Inferior parietal cortex (tissue), 1 donor: ENCODE measurements around the gene C2CD4C.
"Not testable (repeated sequence)": the region's sequence is repeated elsewhere in the genome, so short reads cannot be mapped to it uniquely, and the experiment has no call there.

Experiments used
- DNase-seq: peaks from one replicate; pipeline ENCODE4 v3.0.0-alpha.2; 2016; ENCODE audit errors: extremely low spot score

The C2CD4C gene

DNA sequence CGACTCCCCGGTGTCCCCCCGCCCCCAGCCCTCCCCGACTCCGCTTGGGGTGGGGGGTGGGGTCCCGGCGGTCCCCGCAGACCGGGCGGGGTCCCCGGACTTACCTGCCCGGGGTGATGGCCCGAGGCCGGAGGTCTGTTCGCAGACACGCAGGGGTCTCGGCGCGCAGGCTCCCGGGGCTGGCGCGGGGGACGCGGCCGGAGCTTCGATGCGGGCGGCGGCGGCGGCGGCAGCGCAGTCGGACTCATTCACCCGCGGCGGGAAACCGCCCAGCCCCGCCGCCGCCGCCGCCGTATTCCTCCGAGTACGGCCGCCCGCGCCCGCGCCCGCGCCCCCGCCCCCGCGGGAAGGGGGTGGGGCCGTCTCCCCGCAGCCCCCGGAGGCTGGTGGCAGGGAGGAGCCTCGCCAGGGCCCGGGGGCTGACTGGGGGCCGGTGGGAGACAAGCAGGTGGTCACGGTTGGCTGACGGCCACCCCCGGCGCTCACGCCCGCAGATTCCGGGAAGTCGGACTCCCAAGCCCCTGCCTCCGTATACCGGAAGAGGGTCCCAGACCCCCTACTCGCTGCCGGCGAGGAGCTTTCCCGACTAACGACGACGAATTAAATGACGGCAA is at the start of gene C2CD4C:
Gene C2CD4C (minus strand): TSS at position 246 of the 614 bp plus-strand sequence. CDS start 786 bp downstream, outside the sequence.
- no peak for DNase-seq

- no peak for DNase-seq
Observed at GRCh38 chr19:458091-459042, 49.4 kb upstream of the C2CD4C start.

DNA sequence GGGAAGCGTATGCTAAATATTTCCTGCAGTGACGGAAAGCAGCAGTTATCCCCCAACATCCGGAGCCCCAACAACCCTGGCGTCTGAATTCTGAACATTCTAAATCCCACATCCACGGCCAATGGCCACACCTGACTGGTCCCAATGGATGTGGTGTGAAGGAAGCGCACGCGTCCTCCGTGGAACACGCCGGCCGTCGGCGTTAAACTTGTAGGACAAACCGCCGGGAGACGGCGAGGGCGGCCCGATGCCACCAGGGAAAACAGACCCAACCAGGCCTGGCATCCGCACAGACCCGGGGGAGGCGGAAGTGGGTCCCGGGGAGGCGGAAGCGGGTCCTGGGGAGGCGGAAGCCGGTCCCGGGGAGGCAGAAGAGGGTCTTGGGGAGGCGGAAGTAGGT is 48.7 kb upstream of the C2CD4C start:
- no peak for DNase-seq

DNA sequence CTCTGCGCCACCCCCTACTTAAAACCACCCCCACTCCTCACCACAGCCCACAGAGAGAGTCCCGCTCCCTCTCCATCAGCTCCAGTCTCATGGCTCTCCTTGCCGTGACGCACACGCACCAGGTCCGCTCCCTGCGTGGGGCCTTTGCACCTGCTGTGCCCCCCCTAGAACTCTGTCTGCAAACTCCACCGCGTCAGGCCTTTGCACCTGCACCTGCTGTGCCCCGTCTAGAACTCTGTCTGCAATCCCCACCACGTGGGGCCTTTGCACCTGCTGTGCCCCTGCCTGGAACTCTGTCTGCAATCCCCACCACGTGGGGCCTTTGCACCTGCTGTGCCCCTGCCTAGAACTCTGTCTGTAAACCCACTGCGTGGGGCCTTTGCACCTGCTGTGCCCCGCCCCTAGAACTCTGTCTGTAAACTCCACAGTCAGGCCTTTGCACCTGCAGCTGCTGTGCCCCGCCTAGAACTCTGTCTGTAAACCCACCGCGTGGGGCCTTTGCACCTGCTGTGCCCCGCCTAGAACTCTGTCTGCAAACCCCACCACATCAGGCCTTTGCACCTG is 47.7 kb upstream of the C2CD4C start:
- no peak for DNase-seq

DNA sequence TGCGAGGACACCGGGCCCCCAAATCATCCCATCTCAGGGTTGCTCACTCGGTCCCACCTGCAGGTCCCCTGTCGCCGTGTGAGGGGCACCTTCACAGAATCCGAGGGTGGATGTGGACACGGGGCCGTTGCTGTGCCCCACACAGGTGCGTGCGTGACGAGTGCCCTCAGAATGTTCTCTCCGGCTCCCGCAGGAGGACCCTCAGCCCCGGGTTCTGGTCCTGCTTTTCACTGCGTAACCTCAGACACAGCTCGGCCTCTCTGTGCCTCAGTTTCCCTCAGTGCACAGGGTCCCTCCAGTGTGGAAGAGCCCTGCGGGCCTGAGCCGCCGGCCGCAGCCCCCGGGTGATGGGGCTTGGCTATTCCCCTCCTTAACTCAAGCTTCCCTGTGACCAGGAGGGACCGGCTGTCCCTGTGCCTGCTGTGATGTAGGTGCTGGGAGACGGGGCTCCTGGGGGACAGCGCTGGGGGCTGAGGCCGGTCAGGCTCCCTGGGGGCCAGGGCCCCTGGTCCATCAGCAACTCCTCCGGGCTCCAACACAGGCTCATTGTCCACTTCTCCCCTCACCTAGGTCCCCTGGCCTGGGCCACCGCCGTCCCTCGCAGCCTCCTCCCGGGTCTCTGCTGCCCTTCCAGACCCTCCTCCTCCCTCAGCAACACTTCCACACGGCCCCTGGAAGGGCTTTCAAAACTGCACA is 47.1 kb upstream of the C2CD4C start:
- no peak for DNase-seq

DNA sequence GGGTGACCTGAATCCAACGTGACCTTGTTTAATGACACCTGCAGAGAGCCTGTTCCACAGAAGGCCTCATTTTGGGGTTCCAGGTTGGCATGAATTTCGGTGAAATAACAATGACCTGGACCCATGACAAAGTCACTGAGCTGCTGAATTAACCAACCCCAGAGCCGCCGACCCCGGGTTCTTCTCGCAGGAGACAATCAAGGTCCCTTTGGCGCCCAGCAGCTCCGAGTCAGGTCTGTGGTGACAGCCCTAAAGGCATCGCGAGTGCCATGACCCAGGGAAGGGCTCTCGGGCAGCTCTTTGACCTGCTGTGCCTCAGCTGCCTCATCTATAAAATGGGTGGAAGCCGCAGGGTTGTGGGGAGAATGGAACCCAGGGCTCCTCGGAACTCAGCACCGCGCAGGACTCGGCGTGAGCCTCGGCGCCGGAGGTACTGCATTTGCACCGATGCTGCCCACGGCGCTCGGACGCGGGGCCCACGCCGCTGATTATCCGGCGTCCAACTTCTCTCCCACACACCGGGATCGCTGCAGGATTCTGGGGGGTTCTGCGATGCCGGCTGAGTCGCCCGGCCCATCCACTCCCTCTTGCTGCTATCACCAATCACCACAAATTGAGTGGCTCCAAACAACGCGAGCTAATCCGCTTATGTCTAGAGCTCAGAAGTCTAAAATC is 46.2 kb upstream of the C2CD4C start:
- DNase-seq = no peak

- DNase-seq = no peak
Observed at GRCh38 chr19:453606-454005, 44.7 kb upstream of the C2CD4C start.

GRCh38 chr19:452829-453228 is 43.9 kb upstream of the C2CD4C start:
- DNase-seq = no peak

GRCh38 chr19:450912-451481 is 42.0 kb upstream of the C2CD4C start:
- not testable (repeated sequence) for DNase-seq

DNA sequence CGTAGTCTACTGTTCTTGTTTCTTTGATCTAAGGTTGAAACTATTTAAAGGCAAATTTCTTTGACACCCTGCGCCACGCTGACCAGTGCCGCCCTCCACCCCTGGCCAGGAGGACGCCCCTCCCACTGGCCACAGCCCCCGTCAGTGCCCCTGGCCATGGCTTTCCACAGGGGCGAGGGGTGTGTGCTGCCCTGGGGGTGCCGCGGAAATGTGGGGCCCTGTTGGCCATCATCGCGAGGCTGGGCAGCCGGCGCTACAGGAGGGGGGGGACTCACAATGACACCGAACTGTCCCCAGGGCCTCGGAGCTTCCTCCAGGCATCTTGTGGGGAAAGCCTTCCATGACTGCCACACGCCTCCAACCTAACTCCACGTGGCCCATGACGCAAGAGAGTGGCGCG is 41.0 kb upstream of the C2CD4C start:
- no peak for DNase-seq

DNA sequence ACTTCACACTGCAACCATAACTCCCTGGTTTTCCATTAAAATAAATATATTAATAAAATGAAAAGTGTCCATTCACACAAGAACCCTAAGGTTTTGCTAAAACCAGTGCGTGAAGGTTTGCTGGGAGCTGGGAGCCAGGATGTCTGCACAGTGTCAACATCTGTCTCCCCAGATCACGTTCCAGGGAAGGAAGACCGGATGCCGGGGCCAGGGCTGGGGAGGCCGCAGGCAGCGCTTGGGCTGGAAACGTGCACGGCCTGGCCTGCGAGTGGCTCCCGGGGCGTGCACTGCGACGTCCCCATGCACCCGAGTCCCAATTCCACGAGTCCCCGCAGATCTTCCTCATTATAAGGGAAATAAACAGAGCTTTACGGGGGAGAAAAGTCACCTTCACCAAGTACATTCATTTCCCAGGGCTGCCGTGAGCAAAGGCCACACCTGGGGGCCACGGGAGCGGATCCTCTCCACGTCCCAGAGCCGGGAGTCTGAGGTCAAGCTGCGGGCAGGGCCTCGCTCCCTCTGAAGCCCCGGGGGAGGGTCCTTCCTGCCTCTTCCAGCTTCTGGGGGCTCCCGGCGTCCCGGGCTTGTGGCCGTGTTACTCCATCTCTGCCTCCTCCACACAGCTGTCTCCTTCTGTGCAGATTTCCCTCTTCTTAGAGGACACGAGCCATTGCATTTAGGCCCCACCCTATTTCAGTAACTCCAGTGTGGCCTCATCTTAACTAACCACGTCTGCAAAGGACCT is 39.0 kb upstream of the C2CD4C start:
- DNase-seq = no peak

- no peak for DNase-seq
Observed at GRCh38 chr19:447064-447426, 38.1 kb upstream of the C2CD4C start.

DNA sequence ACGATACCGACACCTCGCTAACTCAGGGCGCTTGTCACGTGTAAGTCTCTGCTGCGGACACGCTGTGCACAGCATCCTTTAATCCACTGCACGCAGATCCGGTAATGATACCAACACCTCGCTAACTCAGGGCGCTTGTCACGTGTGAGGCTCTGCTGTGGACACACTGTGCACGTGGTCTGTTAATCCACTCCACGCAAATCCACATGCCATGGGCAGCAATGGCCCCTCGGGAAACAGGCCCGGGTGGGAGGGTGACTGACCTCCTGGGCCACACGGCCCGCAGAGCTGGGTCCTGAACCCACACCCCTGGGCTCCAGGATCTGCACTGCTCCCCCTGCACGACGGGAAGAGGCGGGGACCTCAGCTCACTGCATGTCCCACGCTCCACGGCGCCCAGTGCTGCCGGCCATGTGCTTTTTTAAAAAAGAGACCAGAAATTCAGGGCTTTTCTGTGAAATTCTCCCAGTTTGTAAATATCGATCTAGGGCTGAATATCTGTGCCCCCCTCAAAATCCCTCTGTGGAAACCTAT is 35.8 kb upstream of the C2CD4C start:
- DNase-seq = no peak

DNA sequence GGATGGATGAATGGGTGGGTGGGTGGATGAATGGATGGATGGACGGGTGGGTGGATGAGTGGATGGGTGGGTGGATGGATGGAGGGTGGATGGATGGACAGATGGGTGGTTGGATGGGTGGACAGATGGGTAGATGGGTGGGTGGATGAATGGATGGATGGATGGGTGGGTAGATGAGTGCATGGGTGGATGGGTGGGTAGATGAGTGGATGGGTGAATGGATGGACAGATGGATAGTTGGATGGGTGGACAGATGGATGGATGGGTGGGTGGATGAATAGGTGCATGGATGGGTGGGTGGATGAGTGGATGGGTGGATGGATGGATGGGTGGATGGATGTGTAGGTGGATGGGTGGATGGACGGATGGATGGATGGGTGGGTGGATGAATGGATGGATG is 34.1 kb upstream of the C2CD4C start:
- DNase-seq = no peak

DNA sequence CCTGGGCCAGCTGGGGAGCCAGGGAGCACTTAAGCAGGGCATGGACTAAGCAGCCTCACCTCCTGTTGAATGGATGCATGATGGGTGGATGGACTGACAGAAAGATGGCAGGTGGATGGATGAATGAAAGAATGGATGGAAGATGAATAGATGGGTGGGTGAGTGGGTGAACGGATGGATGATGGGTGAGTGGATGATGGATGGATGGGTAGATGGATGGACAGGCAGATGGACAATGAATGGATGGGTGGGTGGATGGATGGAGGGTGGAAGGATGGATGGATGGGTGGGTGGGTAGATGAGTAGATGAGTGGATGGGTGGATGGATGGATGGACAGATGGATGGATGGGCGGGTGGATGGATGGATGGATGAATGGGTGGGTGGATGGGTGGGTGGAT is 33.1 kb upstream of the C2CD4C start:
- no peak for DNase-seq

GRCh38 chr19:441213-441836 is 32.4 kb upstream of the C2CD4C start:
- no peak for DNase-seq

DNA sequence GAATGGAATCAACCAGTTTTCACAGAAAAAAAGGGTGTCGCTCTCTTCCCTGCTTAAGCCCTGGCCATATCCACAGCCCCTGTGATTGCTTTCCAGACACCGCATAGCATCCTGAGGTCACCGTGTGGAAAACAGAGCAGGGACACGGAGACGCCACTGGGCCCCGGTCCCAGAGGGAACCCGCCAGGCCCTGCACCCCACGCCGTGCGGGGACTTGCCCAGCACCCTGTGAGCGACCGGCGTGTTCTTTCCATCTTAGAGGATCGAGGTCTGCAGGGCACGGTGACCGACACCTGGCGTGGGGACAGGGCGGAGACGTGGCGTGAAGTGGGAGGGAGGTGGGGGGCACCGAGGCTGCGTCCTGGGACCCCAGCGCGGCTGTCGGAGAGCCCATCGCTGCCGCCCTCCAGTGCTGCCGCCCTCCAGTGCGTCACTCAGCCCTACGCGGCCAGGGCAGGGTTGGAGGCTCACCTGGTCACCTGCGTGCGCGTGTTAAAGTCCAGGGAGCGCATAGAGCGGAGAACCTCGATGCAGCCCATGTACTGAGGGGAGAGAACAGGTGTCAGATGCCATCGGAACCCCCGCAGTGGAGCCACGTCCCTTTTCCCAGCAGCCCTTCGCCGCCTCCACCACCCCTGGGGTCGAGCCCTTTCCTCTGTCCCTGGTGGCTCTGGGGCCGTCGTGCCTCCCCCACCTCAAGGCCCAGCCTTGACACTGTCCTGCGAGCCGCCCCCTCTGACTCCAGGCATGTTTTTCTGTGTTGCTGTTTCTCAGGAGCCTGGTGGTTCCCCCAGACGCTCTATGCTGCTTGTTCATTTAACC is 31.7 kb upstream of the C2CD4C start:
- DNase-seq = no peak

DNA sequence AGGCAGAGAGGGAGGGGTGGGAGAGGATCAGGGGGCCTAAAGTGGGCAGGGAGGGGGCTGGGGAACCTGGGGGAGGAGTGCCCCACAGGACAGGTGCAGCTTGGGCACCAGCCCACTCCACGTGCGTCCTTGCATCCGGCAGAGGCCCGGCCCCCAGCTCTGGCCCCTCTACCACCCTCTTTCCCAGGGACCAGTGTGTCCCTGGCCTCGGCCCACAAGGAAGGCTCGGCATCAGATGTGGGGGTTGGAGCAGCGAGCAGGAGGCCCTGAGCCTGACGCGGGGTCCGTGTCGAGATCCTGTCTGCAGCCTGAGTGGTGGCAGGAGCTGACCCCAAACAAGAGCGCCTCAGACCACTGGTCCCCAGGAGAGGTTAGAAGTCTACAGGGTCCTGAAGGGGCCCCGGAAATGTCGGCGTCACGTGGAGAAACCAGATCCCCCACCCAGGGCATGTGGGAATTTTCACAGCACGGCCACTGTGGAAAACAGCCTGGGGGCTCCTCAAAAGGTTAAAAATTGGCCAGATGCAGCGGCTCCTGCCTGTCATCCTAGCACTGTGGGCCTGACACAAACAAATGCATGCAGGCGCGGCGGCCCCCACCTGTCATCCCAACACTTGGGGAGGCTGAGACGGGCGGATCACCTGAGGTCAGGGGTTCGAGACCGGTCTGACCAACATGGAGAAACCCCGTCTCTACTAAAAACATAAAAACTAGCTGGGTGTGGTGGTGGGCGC is 30.4 kb upstream of the C2CD4C start:
- no peak for DNase-seq
